GM12891 (cell line): ENCODE measurements around the gene NFKBIA.

Experiments
- POLR2A ChIP-seq: IDR thresholded peaks from 2 replicates; pipeline ENCODE4 v1.6.1; 2011; ENCODE audit warnings: low read depth, low read length, control low read depth
- POLR2AphosphoS5 ChIP-seq: IDR thresholded peaks from 2 replicates; pipeline ENCODE4 v1.6.1; 2011; ENCODE audit warnings: low read depth, low read length, control low read depth
- POU2F2 ChIP-seq: IDR thresholded peaks from 2 replicates; pipeline ENCODE4 v1.6.1; 2011; ENCODE audit warnings: low read depth, mild to moderate bottlenecking, control low read depth, low read length, moderate library complexity
- SPI1 ChIP-seq: IDR thresholded peaks from 2 replicates; pipeline ENCODE4 v1.6.1; 2011; ENCODE audit warnings: low read depth, low read length, control low read depth
- TAF1 ChIP-seq: IDR thresholded peaks from 2 replicates; pipeline ENCODE4 v1.6.1; 2011; ENCODE audit warnings: low read depth, low read length, control low read depth

DNA sequence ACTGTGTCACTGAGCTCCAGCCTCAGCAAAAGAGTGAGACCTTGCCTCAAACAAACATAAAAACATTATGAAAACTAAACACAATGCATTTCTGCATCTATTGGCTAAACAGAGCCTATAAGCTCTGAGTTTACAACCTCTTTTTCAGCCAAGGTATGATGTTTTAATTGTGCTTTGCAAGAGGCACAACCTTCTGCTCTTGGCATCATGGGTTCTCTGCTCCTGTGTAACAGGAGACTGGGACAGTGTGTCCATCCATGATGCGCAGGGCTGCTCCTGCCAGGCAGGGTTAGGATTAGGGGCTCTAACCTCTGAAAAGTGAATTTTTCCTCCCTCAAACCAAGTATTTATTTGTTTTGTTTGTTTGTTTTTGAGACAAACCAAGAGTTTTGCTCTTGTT lies 5.0 kb upstream of the NFKBIA start:
- TF ChIP-seq POLR2A (no peak), POLR2AphosphoS5 (no peak), TAF1 (no peak), SPI1 (no peak), POU2F2 (no peak)
